DOHH2 (cell line): ENCODE results near the gene DCHS2.

Experiments
- CTCF ChIP-seq: fragments of 200-600 bp; sonication (generic); IDR thresholded peaks from one replicate; pipeline ENCODE4 v1.5.1; 2014; ENCODE audit warnings: antibody characterized with exemption, mild to moderate bottlenecking, low read depth, low read length; ENCODE audit not compliant: poor library complexity, severe bottlenecking
- EZH2phosphoT487 ChIP-seq: fragments of 200-600 bp; sonication (generic); IDR thresholded peaks from 2 replicates; pipeline ENCODE4 v1.6.1; 2017; ENCODE audit warnings: borderline replicate concordance, mild to moderate bottlenecking, antibody characterized with exemption, low read length, moderate library complexity, mixed read lengths

DNA sequence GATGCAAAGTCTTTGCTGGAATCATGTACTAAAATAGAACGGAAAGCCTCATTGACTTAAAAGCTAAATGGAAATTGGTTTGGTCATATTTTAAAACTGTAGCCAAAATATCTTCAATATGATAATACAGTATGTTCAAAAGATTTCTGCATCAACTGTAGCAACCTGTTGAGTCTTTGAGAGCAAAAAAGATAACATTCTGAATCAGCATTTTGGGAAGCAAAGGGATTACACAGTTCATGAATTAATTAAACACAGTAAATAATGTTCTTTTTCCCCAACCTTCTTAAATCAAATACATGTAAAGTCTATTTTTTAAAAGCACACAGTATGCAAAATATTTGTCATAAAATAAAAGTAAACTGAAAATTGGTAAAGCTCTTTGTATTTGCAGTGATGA lies 50.5 kb downstream of the DCHS2 start:
- TF ChIP-seq CTCF (no peak), EZH2phosphoT487 (no peak)
